H1 (cell line): Measurements from ENCODE around the gene MOB3C. TPM values are rescaled to one million over a fixed set of nuclear protein-coding genes. Genes with fewer than 3 reads are reported as not detected.

Source experiments
- CTCF ChIA-PET: fragments of 300-600 bp; sonication (Branson Sonifier 250); formaldehyde crosslinking; loops from one replicate; lab custom pipeline; 2021; ENCODE audit not compliant: partially characterized antibody; lab: Charles Lee
- POLR2A ChIA-PET: fragments of 300-600 bp; sonication (Branson Sonifier 250); formaldehyde crosslinking; loops from one replicate; lab custom pipeline; 2021; ENCODE audit warnings: inconsistent platforms; ENCODE audit not compliant: partially characterized antibody; lab: Charles Lee
- DNase-seq, 2 experiments: peaks; one replicate each; pipeline versions ENCODE4 v3.0.0 to v3.0.0-alpha.2; 2010 to 2022; ENCODE audit warnings: low spot score in 2 of 2, low read depth in 1 of 2, mixed read lengths in 1 of 2
- FAIRE-seq: peaks from 2 replicates; lab custom pipeline; 2011; peaks lifted over from hg19 to GRCh38; lab: Jason Lieb, UNC
- H2AFZ ChIP-seq: 2 replicates; pipeline ENCODE4 v1.8.1; 2012; ENCODE audit warnings: low read length, inconsistent platforms
- H2AK5ac ChIP-seq: 2 replicates; pipeline ENCODE4 v1.6.1; 2013; ENCODE audit warnings: low read depth, low read length
- H2BK120ac ChIP-seq: replicated peaks from 2 replicates; pipeline ENCODE3; 2013; ENCODE audit warnings: low read depth, low read length, inconsistent platforms
- H2BK12ac ChIP-seq: 2 replicates; pipeline ENCODE4 v1.6.1; 2013; ENCODE audit warnings: low read depth, low read length
- H2BK15ac ChIP-seq: 2 replicates; pipeline ENCODE4 v1.6.1; 2013; ENCODE audit warnings: low read length
- H2BK20ac ChIP-seq: 2 replicates; pipeline ENCODE4 v1.6.1; 2013; ENCODE audit warnings: low read length
- H2BK5ac ChIP-seq: 2 replicates; pipeline ENCODE4 v1.6.1; 2013; ENCODE audit warnings: low read depth, low read length
- H3K14ac ChIP-seq: 2 replicates; pipeline ENCODE4 v1.6.1; 2013; ENCODE audit warnings: inconsistent platforms; ENCODE audit not compliant: insufficient read length
- H3K18ac ChIP-seq: 2 replicates; pipeline ENCODE4 v1.6.1; 2013; ENCODE audit warnings: low read length; ENCODE audit errors: extremely low read depth
- H3K23ac ChIP-seq: 2 replicates; pipeline ENCODE4 v1.6.1; 2013; ENCODE audit warnings: inconsistent platforms; ENCODE audit not compliant: insufficient read length
- H3K23me2 ChIP-seq: 2 replicates; pipeline ENCODE4 v1.6.1; 2013; ENCODE audit warnings: low read depth, low read length
- H3K27ac ChIP-seq: 2 replicates; pipeline ENCODE4 v1.6.1; 2011; ENCODE audit warnings: low read depth, low read length, inconsistent platforms
- H3K27me3 ChIP-seq, 4 experiments: replicated peaks in 1 of 4; 1 replicate in 1 of 4; 2 replicates in 3 of 4; pipeline versions ENCODE4 v1.6.1 to v1.8.1; 2011 to 2013; ENCODE audit warnings: low read length in 3 of 4, mild to moderate bottlenecking in 3 of 4, inconsistent platforms in 2 of 4, mixed read lengths in 2 of 4, moderate library complexity in 1 of 4; ENCODE audit not compliant: control insufficient read depth in 3 of 4, insufficient read depth in 3 of 4; ENCODE audit errors: extremely low read depth in 1 of 4
- H3K36me3 ChIP-seq, 4 experiments: 2 replicates each; pipeline versions ENCODE4 v1.6.1 to v1.8.1; 2011 to 2013; ENCODE audit warnings: mild to moderate bottlenecking in 4 of 4, low read length in 3 of 4, moderate library complexity in 2 of 4, control low read depth in 1 of 4, inconsistent platforms in 1 of 4; ENCODE audit not compliant: insufficient read depth in 4 of 4, control insufficient read depth in 2 of 4
- H3K4ac ChIP-seq: replicated peaks from 2 replicates; pipeline ENCODE3; 2013; ENCODE audit warnings: low read length, low read depth, mixed read lengths, inconsistent platforms; ENCODE audit not compliant: insufficient read length
- H3K4me1 ChIP-seq, 4 experiments: replicated peaks in 1 of 4; 1 replicate in 1 of 4; 2 replicates in 3 of 4; pipeline versions ENCODE4 v1.6.1 to v1.8.1; 2011 to 2013; ENCODE audit warnings: low read length in 3 of 4, inconsistent platforms in 2 of 4, mixed read lengths in 1 of 4; ENCODE audit not compliant: insufficient read depth in 4 of 4, control insufficient read depth in 3 of 4
- H3K4me2 ChIP-seq, 2 experiments: 2 replicates each; pipeline versions ENCODE4 v1.6.1 to v1.8.1; 2011 to 2013; ENCODE audit warnings: low read depth in 2 of 2, low read length in 2 of 2, control low read depth in 1 of 2, inconsistent platforms in 1 of 2, mild to moderate bottlenecking in 1 of 2; ENCODE audit not compliant: insufficient read depth in 1 of 2
- H3K4me3 ChIP-seq, 4 experiments: fragments of 200-600, 300-600 bp in 1 of 4; sonication (generic), shearing (Covaris generic), sonication (Bioruptor Twin) in 1 of 4; 2 replicates each; pipeline versions ENCODE4 v1.5.1 to v1.8.1; 2011 to 2016; ENCODE audit warnings: low read length in 4 of 4, low read depth in 3 of 4, control low read depth in 2 of 4, inconsistent platforms in 2 of 4, mild to moderate bottlenecking in 2 of 4, mixed read lengths in 1 of 4, moderate library complexity in 1 of 4; ENCODE audit not compliant: insufficient read depth in 2 of 4; ENCODE audit errors: extremely low read depth in 1 of 4
- H3K56ac ChIP-seq: replicated peaks from 2 replicates; pipeline ENCODE3; 2013; ENCODE audit warnings: low read depth, mild to moderate bottlenecking, mixed read lengths, low read length, inconsistent platforms; ENCODE audit not compliant: insufficient read length
- H3K79me1 ChIP-seq: 2 replicates; pipeline ENCODE4 v1.6.1; 2013; ENCODE audit warnings: low read depth, low read length, control low read depth
- H3K79me2 ChIP-seq, 2 experiments: 2 replicates each; pipeline versions ENCODE4 v1.6.1 to v1.8.1; 2012 to 2013; ENCODE audit warnings: low read length in 2 of 2, mild to moderate bottlenecking in 2 of 2, inconsistent platforms in 1 of 2; ENCODE audit not compliant: insufficient read depth in 2 of 2, control insufficient read depth in 1 of 2
- H3K9ac ChIP-seq, 4 experiments: replicated peaks in 1 of 4; 1 replicate in 1 of 4; 2 replicates in 3 of 4; pipeline versions ENCODE4 v1.6.1 to v1.8.1; 2011 to 2013; ENCODE audit warnings: low read depth in 3 of 4, low read length in 3 of 4, control low read depth in 2 of 4, mild to moderate bottlenecking in 2 of 4, moderate library complexity in 2 of 4, inconsistent platforms in 1 of 4; ENCODE audit errors: extremely low read depth in 1 of 4
- H3K9me3 ChIP-seq, 2 experiments: 2 replicates each; pipeline versions ENCODE4 v1.6.1 to v1.8.1; 2012 to 2013; ENCODE audit warnings: mild to moderate bottlenecking in 2 of 2, moderate library complexity in 2 of 2, control low read depth in 1 of 2, inconsistent platforms in 1 of 2, low read depth in 1 of 2, low read length in 1 of 2, mixed read lengths in 1 of 2; ENCODE audit not compliant: insufficient read depth in 2 of 2
- H4K20me1 ChIP-seq, 2 experiments: replicated peaks in 1 of 2; 2 replicates each; pipeline versions ENCODE3 to v1.8.1; 2011 to 2013; ENCODE audit warnings: inconsistent platforms in 2 of 2, low read length in 2 of 2, mild to moderate bottlenecking in 1 of 2; ENCODE audit not compliant: insufficient read depth in 2 of 2, control insufficient read depth in 1 of 2
- H4K5ac ChIP-seq: 2 replicates; pipeline ENCODE4 v1.6.1; 2013; ENCODE audit warnings: low read length, low read depth, mixed read lengths, inconsistent platforms; ENCODE audit not compliant: insufficient read length
- H4K8ac ChIP-seq: 2 replicates; pipeline ENCODE4 v1.8.0; 2013; ENCODE audit warnings: mild to moderate bottlenecking, moderate library complexity, low read length, inconsistent platforms; ENCODE audit not compliant: insufficient read depth; ENCODE audit errors: extremely low read depth
- H4K91ac ChIP-seq: replicated peaks from 2 replicates; pipeline ENCODE3; 2013; ENCODE audit warnings: low read length, mixed read lengths, inconsistent platforms; ENCODE audit not compliant: insufficient read length
- BRCA1 ChIP-seq: IDR thresholded peaks from 2 replicates; pipeline ENCODE4 v1.6.1; 2012; ENCODE audit warnings: low read depth, low read length, improper control_type of control experiment
- GABPA ChIP-seq: IDR thresholded peaks from 2 replicates; pipeline ENCODE4 v1.6.1; 2011; ENCODE audit warnings: mild to moderate bottlenecking, low read length, moderate library complexity, borderline replicate concordance; ENCODE audit not compliant: insufficient read depth
- JUN ChIP-seq: IDR thresholded peaks from 2 replicates; pipeline ENCODE4 v1.6.1; 2011; ENCODE audit warnings: low read depth, mild to moderate bottlenecking, improper control_type of control experiment, low read length
- JUND ChIP-seq: IDR thresholded peaks from 2 replicates; pipeline ENCODE4 v1.6.1; 2011; ENCODE audit warnings: mild to moderate bottlenecking, improper control_type of control experiment, low read length
- PHF8 ChIP-seq: fragments of 200-600 bp; sonication (generic); conservative IDR thresholded peaks from 2 replicates; pipeline ENCODE4 v1.7.1; 2012; ENCODE audit warnings: low read depth, mild to moderate bottlenecking, inconsistent platforms, low read length, moderate library complexity
- POLR2A ChIP-seq, 2 experiments: IDR thresholded peaks; 1 replicate in 1 of 2; 2 replicates in 1 of 2; pipeline ENCODE4 v1.6.1; 2011; ENCODE audit warnings: low read depth in 2 of 2, low read length in 2 of 2, mild to moderate bottlenecking in 2 of 2; ENCODE audit errors: control extremely low read depth in 1 of 2
- POU5F1 ChIP-seq: IDR thresholded peaks from 2 replicates; pipeline ENCODE4 v1.6.1; 2011; ENCODE audit warnings: low read depth, mild to moderate bottlenecking, low read length, moderate library complexity
- RFX5 ChIP-seq: IDR thresholded peaks from 2 replicates; pipeline ENCODE4 v1.6.1; 2011; ENCODE audit warnings: low read depth, low read length, improper control_type of control experiment, borderline replicate concordance
- SIN3A ChIP-seq, 2 experiments: IDR thresholded peaks in 1 of 2; conservative IDR thresholded peaks in 1 of 2; 2 replicates each; pipeline ENCODE4 v1.6.1; 2011 to 2012; ENCODE audit warnings: low read length in 2 of 2, improper control_type of control experiment in 1 of 2, low read depth in 1 of 2, mild to moderate bottlenecking in 1 of 2
- SIRT6 ChIP-seq: IDR thresholded peaks from one replicate; pipeline ENCODE4 v1.7.1; 2012; ENCODE audit warnings: low read length, inconsistent platforms
- SIX5 ChIP-seq: IDR thresholded peaks from 2 replicates; pipeline ENCODE4 v1.6.1; 2011; ENCODE audit warnings: mild to moderate bottlenecking, low read depth, low read length
- SP1 ChIP-seq: IDR thresholded peaks from 2 replicates; pipeline ENCODE4 v1.6.1; 2011; ENCODE audit warnings: low read depth, low read length
- SP4 ChIP-seq: IDR thresholded peaks from 2 replicates; pipeline ENCODE4 v1.6.1; 2012; ENCODE audit warnings: low read length, inconsistent platforms
- TAF1 ChIP-seq: IDR thresholded peaks from 2 replicates; pipeline ENCODE4 v1.6.1; 2011; ENCODE audit warnings: mild to moderate bottlenecking, low read depth, low read length
- WGBS, 2 experiments: shearing (Covaris generic) in 1 of 2; methylation state at CpG; one replicate each; pipeline versions ENCODE4 v1.1.6 to v1.1.7; 2013 to 2015; ENCODE audit warnings: low lambda C conversion rate in 2 of 2, mixed read lengths in 2 of 2, inconsistent platforms in 1 of 2, low coverage in 1 of 2, missing lambda C conversion rate in 1 of 2; ENCODE audit not compliant: insufficient replicate concordance in 2 of 2, insufficient coverage in 1 of 2, insufficient read length in 1 of 2; ENCODE audit errors: extremely low coverage in 1 of 2, missing lambda C conversion rate in 1 of 2; 5-methylcytosine and 5-hydroxymethylcytosine counted together
- polyA plus RNA-seq, 7 experiments: library from polyadenylated mRNA; depleted of rRNA in 3 of 7; stranded (reverse) in 5 of 7; unstranded in 2 of 7; fragments of >200 nt in 5 of 7; fragments of 200-250 nt in 2 of 7; gene quantifications; 1 replicate in 5 of 7; 2 replicates in 1 of 7; 4 replicates in 1 of 7; pipeline versions ENCODE4 v1.2.1 to v1.2.3, GENCODE V29; 2011 to 2013; ENCODE audit warnings: missing spikeins in 2 of 7, mixed read lengths in 2 of 7
- total RNA-seq: library from RNA; stranded (reverse); fragmentation: NEBNext Ultra II Directional; extraction: Animal tissue kit (Norgen Biotek cat#: 25700); gene quantifications from 2 replicates; pipeline ENCODE4 v1.2.1, GENCODE V29; 2021
- TF ChIP-seq, protein P1 (sequence below): IDR thresholded peaks from 2 replicates; pipeline ENCODE4 v1.6.1; 2011; ENCODE audit warnings: low read length, improper control_type of control experiment

MOB3C gene
- total and polyA plus RNA-seq, 2 of the 8 experiments (the other 6 are each of a cell fraction or from before 2014, with no cell fraction given), result 5.8 to 6.6 TPM

GRCh38 chr1:46647611-46648010 is 31.0 kb upstream of the MOB3C start:
- no peak for FAIRE-seq
- CTCF ChIA-PET, result interaction anchor here (2.5 kb wide), 1 partner anchor 25 kb away, joined by 11 read pairs; no protein-coding TSS in a partner anchor
- no peak for TF ChIP-seq TAF1
- TF ChIP-seq JUN, result no peak
- TF ChIP-seq GABPA, result no peak
- no peak for TF ChIP-seq SIRT6
- TF ChIP-seq SIX5, result no peak
- no peak for TF ChIP-seq SP1
- no peak for TF ChIP-seq PHF8
- no peak for TF ChIP-seq POLR2A (IDR thresholded peaks at IDR 0.05; ENCODE audit: control extremely low read depth in 1 of 2, low read depth in 2 of 2, low read length in 2 of 2)
- TF ChIP-seq BRCA1, result no peak
- TF ChIP-seq, protein P1, sequence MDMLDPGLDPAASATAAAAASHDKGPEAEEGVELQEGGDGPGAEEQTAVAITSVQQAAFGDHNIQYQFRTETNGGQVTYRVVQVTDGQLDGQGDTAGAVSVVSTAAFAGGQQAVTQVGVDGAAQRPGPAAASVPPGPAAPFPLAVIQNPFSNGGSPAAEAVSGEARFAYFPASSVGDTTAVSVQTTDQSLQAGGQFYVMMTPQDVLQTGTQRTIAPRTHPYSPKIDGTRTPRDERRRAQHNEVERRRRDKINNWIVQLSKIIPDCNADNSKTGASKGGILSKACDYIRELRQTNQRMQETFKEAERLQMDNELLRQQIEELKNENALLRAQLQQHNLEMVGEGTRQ, result no peak
- TF ChIP-seq SIN3A (conservative IDR thresholded peaks at IDR 0.05 in 1 of 2, IDR thresholded peaks at IDR 0.05 in 1 of 2; ENCODE audit: low read depth in 1 of 2, low read length in 2 of 2), result no peak
- TF ChIP-seq SP4, result no peak
- no peak for TF ChIP-seq JUND
- TF ChIP-seq POU5F1, result no peak
- no peak for TF ChIP-seq RFX5

More at GRCh38 chr1:46647611-46648010, 31.0 kb upstream of the MOB3C start:
- H3K23me2 ChIP-seq, result no peaks in the 10 kb centered on the region
- H3K4me2 ChIP-seq, result no peak overlapping the region
- no peak overlapping the region for H4K5ac ChIP-seq
- H3K4me3 ChIP-seq, result no peak overlapping the region
- H3K56ac ChIP-seq, result no peak overlapping the region
- no peak overlapping the region for H3K18ac ChIP-seq
- no peak overlapping the region for H4K8ac ChIP-seq
- no peaks in the 10 kb centered on the region for H3K79me2 ChIP-seq
- H3K27me3 ChIP-seq, result no peaks in the 10 kb centered on the region
- no peak overlapping the region for H4K91ac ChIP-seq
- H2BK5ac ChIP-seq, result no peak overlapping the region
- no peak overlapping the region for H2AFZ ChIP-seq
- no peak overlapping the region for H2BK15ac ChIP-seq
- no peak overlapping the region for H3K23ac ChIP-seq
- H3K27ac ChIP-seq, result no peak overlapping the region
- H3K36me3 ChIP-seq, result peaks cover 0 to 27% (median 13%) of the 10 kb centered on the region in 4 experiments; a peak in 4 of 8 replicates
- 92% methylated on average over 3 of the region's 3 CpGs; no CpG with 5 or more reads in 1 of the 2 experiments for WGBS, 2 experiments
- no peaks in the 10 kb centered on the region for H3K4me1 ChIP-seq
- H2AK5ac ChIP-seq, result no peak overlapping the region
- H3K14ac ChIP-seq, result no peak overlapping the region
- no peak overlapping the region for H2BK120ac ChIP-seq
- no peak overlapping the region for H2BK20ac ChIP-seq
- no peaks in the 10 kb centered on the region for H3K79me1 ChIP-seq
- no peaks in the 10 kb centered on the region for H4K20me1 ChIP-seq
- no peaks in the 10 kb centered on the region for H3K9me3 ChIP-seq
- no peak overlapping the region for H3K4ac ChIP-seq
- H3K9ac ChIP-seq, result no peak overlapping the region
- POLR2A ChIA-PET, result interaction anchor here (0.6 to 2.1 kb wide), 4 partner anchors 18 to 601 kb away, joined by 3 to 6 read pairs (median 4); partner anchors contain the start of genes ATPAF1 and MOB3C
- DNase-seq, result no peak
- H2BK12ac ChIP-seq, result no peak overlapping the region
